GM18502 (cell line): Measurements from ENCODE around the gene NATD1.

Source experiments
- ATAC-seq: cut with Tn5 transposase; IDR thresholded peaks from one replicate; pipeline ENCODE4 v1.9.1; 2021; ENCODE audit warnings: mild to moderate bottlenecking; ENCODE audit not compliant: unreplicated experiment, poor library complexity

Gene NATD1

DNA sequence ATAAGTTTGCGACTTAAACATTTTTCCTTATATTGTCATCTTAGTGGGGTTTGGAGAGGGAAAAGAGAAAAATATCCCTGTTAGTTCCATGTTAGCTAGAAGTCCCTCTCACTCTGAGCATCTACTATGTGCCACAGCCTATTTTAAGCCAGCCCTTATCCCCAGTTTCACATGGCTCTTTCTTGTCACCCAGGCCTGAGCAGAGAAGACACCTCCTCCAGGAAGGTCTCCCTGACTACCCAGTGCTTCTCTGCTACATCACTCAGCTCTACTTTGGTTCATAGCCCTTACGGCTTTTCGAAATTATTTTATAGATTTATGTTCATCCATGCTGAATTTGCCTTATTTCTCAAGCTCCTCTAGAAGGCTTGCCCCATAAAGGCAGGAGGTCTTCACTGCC, 24.1 kb upstream of the NATD1 start:
- no peak for ATAC-seq

GRCh38 chr17:21276264-21276588, 23.0 kb upstream of the NATD1 start:
- no peak for ATAC-seq

GRCh38 chr17:21275579-21276263, 22.5 kb upstream of the NATD1 start:
- peak; percentile 95 for ATAC-seq

- ATAC-seq: peak; percentile 13
Measured at GRCh38 chr17:21275047-21275578, 21.9 kb upstream of the NATD1 start.

DNA sequence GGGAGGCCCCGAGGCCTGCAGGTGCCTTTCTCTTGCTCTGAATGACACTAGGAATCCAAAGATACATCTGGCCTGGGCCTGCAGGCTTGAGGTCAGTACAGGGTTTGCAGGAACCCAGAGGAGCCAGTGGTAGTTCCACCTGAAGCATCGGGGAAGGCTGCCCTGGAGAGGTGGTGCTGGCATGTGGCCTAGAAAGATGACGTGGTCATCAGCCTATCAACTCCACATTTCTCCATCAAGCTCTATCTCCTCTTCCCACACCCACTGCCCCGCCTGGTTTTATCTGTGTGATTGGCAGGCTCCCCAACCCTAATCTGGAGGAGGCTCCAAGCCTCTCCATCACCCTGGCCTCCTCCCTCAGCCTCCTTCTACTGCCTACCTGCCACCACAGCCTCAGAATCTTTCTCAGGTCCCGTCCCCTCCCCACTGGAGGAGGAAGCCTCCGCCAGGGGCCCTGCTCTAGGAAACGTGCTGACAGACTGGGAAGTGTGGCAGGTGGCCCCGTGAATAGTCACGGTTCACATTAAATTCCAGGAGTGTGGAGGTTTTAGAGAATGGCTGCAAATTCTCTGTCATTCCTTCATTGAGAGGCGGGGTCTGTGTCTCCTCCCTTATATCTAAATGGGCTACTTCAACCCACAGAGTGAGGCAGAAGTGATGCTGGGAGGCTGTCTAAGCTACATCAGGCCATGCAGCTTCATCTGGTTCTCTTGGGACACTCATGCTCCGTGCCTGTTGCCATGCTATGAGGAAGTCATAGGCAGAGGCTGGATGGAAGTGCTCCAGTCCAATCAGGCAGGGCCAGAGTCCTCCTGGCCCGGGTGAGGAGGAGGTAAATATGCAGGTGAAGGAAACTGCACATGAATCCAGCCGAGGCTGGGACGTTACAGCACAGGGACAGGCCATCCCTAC, 19.9 kb upstream of the NATD1 start:
- no peak for ATAC-seq

DNA sequence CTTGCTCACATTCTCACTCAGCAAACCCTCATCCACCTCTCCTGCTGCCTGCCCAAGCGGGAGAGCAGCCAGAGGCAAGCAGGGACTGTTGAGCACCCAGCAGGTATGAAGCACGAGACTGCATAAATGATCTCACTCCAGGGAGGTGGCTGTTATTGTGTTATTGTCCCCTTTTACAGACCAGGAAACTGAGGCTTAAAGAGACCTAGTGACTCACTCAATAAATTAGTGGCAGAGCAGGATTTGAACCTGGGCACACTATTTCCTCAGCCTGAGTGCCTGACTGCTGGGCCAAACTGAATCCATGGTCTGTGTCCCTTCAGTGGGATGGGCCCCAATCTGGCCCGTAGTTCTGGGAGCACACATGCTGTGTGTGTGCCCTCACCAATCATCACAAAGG, 19.0 kb upstream of the NATD1 start:
- ATAC-seq: no peak

DNA sequence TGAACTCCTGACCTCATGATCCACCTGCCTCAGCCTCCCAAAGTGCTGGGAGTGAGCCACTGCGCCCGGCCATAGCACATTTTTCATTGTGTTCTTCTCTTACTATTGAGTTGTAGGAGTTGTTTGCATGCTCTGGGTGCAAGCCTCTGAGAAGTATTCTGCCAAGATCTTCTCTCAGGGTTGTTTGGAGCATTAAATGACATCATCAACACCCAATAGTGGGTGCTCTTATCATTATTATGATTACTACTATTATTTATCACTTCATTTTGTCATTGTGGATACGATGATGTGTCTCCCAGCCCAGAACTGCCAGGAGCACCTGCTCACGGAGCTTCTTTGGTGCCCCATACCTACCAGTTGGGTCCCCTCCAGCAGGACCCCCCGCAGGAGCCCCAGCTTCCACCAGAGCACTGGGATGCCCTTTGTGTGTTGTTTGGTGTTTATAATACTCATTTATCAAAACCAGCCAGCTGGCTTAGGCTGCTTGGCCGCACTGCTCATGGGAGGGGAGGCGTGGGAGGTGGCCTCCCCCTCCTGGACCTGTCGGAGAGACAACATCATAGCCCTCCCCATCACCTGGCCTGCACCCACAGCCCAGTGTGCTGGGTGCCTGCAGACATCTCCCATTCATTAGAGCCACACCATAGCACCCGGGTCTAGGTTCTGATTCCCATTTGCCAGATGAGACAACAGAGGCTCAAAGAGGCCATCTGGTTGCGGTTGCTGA, 18.4 kb upstream of the NATD1 start:
- no peak for ATAC-seq

GRCh38 chr17:21269394-21269793, 16.2 kb upstream of the NATD1 start:
- no peak for ATAC-seq

DNA sequence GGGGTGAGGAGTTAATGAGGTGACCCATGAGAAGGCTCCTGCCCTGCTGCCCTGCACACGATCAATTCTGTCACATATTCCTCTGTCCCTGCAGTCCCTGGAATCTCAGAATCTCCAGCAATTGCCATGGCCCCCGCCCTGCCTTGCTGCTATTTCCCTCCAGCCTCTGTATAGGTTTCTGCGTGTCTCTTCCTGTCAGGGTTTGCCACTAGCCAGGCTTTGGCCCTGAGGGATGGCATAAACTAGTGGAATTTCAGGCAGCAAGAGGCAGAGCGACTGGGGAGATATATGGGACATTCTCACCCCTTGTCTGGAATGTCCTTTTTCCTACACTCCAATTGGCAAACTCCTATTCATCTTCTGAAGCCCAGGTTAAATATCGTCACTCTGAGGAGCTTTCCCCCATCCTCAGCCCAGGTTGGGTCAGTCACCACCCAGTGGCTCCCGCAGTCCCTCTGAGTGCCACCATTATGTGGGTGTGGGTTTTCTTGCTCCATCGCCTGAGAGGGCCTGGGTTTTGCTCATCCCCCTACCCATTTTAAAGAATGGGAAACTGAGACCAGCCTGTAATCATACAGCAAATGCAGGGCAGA, 15.5 kb upstream of the NATD1 start:
- no peak for ATAC-seq

- ATAC-seq: no peak
Measured at GRCh38 chr17:21263376-21263775, 10.2 kb upstream of the NATD1 start.

- no peak for ATAC-seq
Measured at GRCh38 chr17:21262259-21262993, 9.2 kb upstream of the NATD1 start.

DNA sequence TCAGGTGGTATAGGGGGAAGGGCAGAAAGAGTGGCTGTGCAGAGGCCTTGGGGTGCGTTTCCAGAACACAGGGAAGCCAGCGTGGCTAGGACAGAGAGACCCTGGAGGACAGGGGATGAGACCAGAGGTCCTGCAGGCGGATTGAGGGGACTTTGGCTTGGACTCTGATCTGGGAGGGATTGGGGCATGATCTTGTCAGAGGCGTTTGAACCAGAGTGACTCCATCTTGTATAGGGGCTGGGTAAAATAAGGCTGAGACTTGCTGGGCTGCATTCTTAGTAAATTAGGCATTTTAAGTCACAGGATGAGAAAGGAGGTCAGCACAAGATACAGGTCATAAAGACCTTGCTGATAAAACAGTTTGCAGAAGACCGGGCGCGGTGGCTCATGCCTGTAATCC, 5.4 kb upstream of the NATD1 start:
- ATAC-seq: no peak

- peak; percentile 18 for ATAC-seq
Measured at GRCh38 chr17:21253646-21254441, 634 bp upstream of the NATD1 start.

DNA sequence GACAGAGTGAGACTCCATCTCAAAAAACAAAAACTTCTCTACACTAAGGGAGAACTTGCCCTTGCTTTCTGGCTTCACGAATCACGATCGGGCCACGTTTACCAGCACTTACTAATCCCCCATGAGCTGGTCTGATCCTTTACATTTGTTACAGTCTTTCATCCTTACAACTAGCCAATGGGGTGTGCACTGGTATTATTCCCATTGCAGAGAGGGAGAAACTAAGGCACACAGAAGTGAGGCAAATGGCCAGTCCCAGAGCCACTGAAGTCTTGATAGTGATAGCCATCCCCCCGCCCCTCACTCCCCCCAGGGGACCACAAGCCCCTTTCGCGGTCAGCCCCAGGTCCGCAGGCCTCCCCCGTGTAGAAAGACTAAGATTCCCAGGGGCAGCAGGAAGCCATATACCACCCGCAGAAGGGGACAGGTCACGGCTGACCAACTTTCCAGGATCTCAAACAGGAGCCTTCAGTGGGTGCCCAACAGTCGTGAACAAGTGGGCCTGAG, 868 bp downstream of the NATD1 start:
- no peak for ATAC-seq

GRCh38 chr17:21251337-21252010, 1.7 kb downstream of the NATD1 start:
- no peak for ATAC-seq

- ATAC-seq: no peak
Measured at GRCh38 chr17:21250854-21251253, 2.4 kb downstream of the NATD1 start.

DNA sequence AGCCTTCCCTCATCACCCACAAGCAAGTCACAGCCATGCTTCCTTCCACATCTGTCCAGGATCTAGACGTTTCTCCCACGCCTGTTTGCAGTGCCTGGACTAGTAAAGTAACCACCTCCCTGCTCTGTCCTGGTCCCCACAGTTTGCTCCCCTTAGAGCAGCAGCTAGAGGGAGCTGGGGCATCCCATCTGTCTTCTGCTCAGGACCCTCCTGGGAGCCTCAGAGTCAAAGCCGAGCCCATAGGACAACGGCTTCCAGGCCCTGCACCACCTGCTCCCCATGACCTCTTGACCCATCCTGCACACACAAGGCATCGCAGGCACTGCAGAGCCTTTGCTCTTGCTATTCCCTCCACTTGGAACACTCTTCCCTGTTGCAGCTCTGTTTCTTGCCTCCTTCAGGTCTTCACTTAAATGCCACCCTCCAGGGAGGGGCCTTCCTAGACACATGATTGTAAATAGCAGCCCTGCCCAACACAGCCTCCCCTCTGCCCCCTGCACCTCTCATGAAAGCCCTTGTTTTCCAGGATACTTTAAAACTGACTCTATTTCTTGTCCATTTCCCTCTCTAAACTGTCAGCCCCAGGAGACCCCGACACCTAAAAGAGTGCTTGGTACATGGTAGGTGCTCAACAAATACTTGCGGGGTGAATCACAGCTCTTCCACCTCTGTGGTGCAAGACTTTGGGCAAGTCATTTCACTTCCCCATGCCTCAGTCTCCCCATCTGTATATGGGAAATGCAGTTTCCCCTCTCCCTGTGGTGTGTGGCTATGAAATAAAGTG, 3.1 kb downstream of the NATD1 start:
- no peak for ATAC-seq
